Sigmoid colon (tissue), 4 donors: ENCODE results near the gene TNFRSF25.

ENCODE experiments used
- CTCF ChIP-seq, 4 experiments: fragments of 450-650 bp in 3 of 4; fragments of 200-600 bp in 1 of 4; IDR thresholded peaks; one replicate each; pipeline ENCODE4 v1.5.1; 2016 to 2019; ENCODE audit warnings: antibody characterized with exemption in 4 of 4, mild to moderate bottlenecking in 3 of 4, moderate library complexity in 2 of 4
- EP300 ChIP-seq, 4 donors: sonication (generic); formaldehyde crosslinking; IDR thresholded peaks; one replicate each; pipeline ENCODE4 v1.6.1; 2017; ENCODE audit warnings: antibody characterized with exemption in 4 of 4
- POLR2A ChIP-seq, 2 donors: fragments of 450-650 bp; IDR thresholded peaks; one replicate each; pipeline ENCODE4 v1.6.1; 2016; ENCODE audit warnings: antibody characterized with exemption in 2 of 2, mild to moderate bottlenecking in 2 of 2, moderate library complexity in 2 of 2
- POLR2AphosphoS5 ChIP-seq, 4 donors: sonication (generic); formaldehyde crosslinking; IDR thresholded peaks; one replicate each; pipeline ENCODE4 v1.6.1; 2017; ENCODE audit warnings: antibody characterized with exemption in 4 of 4

GRCh38 chr1:6513320-6513801 is 47.4 kb upstream of the TNFRSF25 start:
- no peak for TF ChIP-seq CTCF (IDR thresholded peaks at IDR 0.05)
- no peak for TF ChIP-seq POLR2A (IDR thresholded peaks at IDR 0.05)
- TF ChIP-seq EP300 (IDR thresholded peaks at IDR 0.05): no peak
- no peak for TF ChIP-seq POLR2AphosphoS5 (IDR thresholded peaks at IDR 0.05)
